ENCODE measurements around the gene WDCP.
A peak's percentile ranks its signal among the peaks of the same experiment; 100 is the strongest.
"Not testable (repeated sequence)": the region's sequence is repeated elsewhere in the genome, so short reads cannot be mapped to it uniquely, and the experiment has no call there.

Gene WDCP

GRCh38 chr2:24021122-24021998 is 25.8 kb downstream of the WDCP start:
- DNase-seq: peak; percentile 35

- DNase-seq: no peak
Observed at GRCh38 chr2:24020244-24020643, 26.9 kb downstream of the WDCP start.

DNA sequence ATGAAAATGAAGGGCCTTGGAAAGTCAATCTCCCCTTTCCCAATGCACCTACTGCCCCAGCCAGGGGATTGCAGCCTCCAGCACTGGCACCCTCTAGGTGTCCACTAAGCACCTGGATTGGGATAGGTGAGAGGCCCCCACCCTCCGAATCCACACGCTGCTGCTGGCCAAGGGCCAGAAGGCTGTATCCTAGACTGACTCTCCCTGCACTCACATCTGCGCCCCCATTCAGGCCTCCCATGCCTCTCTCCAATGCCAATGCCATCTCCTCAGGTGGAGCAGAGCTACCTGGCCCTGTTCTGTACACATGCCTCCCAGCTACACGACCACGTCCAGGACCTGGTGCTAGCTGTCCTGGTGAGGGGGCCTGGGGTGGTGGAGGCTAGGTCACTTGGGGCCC is 27.5 kb downstream of the WDCP start:
- no peak for DNase-seq

DNA sequence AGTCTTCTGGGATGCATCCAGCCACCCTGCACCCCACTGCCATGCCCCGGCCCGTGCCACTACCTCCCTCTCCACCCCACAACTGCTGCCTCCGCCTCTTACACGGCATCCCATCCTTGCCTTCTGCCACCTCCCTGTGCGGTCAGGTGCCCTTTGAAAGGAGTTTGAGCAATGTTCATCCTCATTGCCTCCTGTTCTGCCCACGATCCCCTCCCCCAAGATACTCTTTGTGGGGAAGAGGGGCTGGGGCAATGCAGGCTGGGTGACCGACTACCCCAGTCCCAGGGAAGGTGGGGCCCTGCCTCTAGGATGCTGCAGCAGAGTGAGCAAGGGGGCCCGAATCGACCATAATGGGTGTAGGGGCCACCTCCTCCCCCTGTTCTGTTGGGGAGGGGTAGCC is 28.9 kb downstream of the WDCP start:
- no peak for DNase-seq

GRCh38 chr2:24017711-24018110 is 29.5 kb downstream of the WDCP start:
- no peak for DNase-seq

GRCh38 chr2:24016853-24017703 is 30.1 kb downstream of the WDCP start:
- no peak for DNase-seq

GRCh38 chr2:24016376-24016761 is 30.8 kb downstream of the WDCP start:
- DNase-seq: no peak

DNA sequence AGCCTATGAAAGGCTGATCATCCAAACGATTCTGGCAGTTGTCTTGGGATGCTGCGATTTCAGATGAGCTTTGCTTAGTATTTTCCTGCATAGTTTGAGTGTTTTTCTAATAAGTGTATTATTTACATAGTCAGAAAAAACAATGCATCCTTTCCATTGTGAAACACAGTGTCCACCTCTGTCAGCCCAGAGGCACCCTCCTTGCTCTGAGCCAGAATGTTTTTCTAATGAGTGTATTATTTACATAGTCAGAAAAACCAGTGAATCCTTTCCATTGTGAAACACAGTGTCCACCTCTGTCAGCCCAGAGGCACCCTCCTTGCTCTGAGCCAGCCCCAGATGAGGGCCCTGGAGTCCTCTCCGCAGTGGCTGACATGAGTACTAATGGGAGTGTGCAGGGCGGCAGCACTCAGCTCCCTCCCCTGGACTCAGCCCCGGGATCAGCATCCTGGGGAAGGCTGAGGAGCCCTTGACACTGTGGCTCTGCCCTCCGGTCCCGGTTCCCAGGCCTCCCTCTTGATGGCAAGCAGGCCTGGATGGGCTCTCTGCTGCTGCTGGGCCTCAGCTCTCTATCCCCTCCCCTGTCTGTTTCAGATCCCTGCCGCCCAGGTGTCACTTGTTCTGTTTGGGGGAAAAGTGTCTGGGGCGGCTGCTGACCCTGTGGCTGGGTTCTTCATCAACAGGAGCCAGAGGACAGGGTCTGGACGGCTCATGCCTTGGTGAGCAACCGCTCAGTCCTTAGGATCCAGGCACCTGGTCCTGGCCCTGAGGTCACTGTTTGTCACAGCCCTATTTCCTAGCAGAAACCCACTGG is 31.4 kb downstream of the WDCP start:
- no peak for DNase-seq

GRCh38 chr2:24014902-24015301 is 32.3 kb downstream of the WDCP start:
- not testable (repeated sequence) for DNase-seq

DNA sequence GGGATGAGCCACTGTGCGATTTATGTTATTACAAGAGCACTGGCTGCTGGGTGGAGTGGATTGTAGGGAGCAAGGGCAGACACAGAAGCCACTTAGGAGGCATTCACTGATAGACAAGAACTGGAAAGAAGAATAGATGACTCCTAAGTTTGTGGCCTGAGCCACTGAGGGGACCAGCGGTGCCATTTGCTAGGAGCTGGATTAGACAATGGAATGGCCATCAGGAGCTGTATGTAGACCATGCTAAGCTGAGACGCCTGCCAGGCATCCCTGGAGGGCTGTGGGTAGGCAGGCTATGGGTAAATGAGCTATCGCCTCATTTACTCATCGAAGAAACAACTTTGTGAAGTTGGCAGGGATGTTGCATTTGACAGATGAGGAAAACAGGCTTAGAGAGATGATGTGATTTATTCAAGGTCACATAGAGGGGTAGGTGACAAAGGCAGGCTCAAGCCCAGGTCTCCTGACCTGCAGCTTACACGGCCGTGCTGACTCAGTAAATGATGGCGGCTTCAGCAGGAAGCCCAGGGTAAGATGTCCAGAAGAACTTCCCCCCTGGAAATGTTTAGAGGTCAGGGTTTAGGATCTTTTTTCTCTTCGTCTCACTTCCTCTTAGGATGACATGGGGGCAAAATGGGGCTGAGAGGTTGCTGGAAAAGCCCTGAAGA is 34.5 kb downstream of the WDCP start:
- no peak for DNase-seq

DNA sequence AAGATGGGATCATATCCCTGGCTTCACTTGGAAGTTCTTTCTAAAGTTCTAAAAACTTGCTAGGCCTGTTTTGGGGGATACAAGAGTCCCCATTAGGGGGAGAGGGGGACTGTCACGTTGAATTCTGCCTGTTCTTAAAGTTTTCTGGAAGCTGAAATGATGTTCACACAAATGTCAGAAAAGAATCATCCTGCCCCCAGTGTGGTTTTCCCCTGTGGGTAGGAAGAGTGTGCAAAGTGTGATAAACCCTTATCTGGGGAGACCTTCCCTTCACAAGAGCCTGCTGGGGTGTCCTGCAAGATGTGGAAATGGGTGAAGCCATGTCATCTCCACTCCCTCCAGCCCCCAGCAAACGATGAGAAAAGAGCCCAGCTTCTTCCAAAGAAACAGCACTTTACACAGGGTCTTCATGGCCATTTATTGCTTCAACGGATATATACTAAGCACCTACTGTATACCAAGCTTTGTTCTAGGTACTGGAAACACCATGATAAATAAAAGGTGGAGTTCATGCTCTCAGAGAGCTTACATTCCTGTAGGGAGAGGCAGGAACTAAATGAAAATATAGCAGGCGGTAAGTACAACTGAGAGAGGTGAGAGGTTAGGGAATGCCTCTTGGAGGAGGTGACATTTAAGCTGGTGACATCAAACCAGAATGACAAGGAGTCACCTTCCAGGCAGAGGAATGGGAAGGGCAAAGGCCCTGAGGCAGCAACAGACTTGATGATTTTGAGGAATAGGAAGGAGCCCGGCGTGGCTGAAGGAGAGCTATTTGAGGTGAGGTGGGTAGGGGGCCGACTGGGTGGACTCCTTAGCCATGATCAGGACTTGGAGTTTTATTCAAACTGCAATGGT is 35.7 kb downstream of the WDCP start:
- no peak for DNase-seq

GRCh38 chr2:24010477-24011249 is 36.5 kb downstream of the WDCP start:
- no peak for DNase-seq

- no peak for DNase-seq
Observed at GRCh38 chr2:24009680-24010476, 37.3 kb downstream of the WDCP start, which contains the start of gene MFSD2B. Gene MFSD2B, plus strand, starts transcription at chr2:24010085. Its CDS starts 12 bp downstream, at chr2:24010097.

DNA sequence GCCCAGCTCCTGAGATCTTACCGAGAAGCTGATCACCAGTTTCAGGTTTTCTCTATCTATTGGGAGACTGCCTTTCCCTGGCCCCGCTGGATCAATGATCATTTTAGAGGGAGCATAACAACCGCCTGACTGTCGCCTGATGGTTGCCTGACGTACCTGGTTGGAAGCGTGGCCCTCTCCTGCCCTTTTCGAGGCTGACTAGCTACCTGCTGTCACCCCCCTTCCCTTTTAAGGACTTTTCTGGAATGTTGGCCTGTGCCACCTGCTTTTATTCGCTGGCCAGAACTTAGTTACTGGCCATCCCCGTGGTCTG is 37.9 kb downstream of the WDCP start:
- DNase-seq: no peak

GRCh38 chr2:24008672-24009366 is 38.4 kb downstream of the WDCP start:
- DNase-seq: no peak

GRCh38 chr2:24007693-24008092 is 39.5 kb downstream of the WDCP start:
- no peak for DNase-seq

DNA sequence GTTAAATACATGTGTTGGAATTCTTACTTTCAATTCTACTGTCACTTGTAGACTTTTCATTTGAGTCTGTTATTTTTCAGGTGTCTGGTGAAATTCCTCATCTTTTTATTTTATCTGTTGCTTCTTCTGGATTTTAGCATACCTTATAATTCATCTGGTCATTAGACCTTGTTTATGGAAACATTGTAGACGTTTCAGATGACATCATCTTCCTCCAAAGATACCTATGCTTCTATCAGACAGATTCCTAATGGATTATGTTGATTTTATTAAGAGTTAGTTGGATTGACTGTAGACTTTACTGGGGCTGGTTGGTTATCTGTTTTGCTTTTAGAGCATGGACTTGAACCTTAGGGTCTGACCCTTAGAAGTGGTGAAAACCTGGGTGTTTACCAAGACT is 52.6 kb downstream of the WDCP start:
- DNase-seq: no peak

DNA sequence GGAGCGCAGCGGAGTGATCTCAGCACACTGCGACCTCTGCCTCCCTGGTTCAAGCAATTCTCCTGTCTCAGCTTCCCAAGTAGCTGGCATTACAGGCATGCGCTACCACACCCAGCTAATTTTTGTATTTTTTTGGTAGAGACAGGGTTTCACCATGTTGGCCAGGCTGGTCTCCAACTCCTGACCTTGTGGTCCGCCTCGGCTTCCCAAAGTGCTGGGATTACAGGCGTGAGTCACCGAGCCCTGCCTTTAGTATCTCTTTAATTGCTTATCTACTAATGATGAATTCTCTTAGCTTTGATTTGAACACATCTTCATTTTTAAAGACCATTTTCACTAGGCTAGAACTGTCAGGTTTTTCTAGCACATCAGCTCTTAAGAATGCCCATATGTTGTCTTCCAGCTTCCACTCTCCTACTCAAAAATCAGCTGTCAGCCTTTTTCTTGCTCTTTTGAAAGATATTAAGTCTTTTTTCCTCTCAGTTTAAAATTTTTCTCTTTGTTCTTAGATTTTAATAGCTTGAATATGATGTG is 53.4 kb downstream of the WDCP start:
- no peak for DNase-seq

DNA sequence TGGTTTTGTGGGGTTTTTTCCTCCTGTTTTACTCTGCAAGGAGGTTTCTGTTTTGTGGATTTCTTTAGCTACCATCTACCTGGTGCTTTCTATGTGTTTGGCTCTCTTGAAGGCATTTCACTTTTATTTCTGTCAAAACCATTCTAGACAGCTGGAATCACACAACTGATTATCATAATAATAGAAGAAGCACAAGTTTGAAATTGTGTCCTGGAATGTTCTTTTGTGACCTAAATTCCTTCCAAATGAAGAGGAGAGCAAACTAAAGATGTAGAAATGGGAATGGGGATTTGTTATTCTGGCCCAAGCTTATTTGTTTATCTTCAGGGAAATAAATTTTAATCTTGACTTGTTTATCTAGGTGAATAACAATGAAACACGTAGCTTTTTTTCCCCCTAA is 54.3 kb downstream of the WDCP start:
- no peak for DNase-seq

All from CD4-positive, alpha-beta T cell treated with Interleukin-17A for 4 hours (primary cell).